ENCODE measurements around the gene SUPT16H.
A peak's percentile ranks its signal among the peaks of the same experiment; 100 is the strongest.
"Not testable (repeated sequence)": the region's sequence is repeated elsewhere in the genome, so short reads cannot be mapped to it uniquely, and the experiment has no call there.

Gene SUPT16H

GRCh38 chr14:21384494-21384851 is 654 bp upstream of the SUPT16H start:
- TF ChIP-seq CTCF (IDR thresholded peaks at IDR 0.05; ENCODE audit: extremely low read depth, missing control alignments): no peak
- peak; percentile 28 for DNase-seq (ENCODE audit: low spot score)

- TF ChIP-seq CTCF (IDR thresholded peaks at IDR 0.05; ENCODE audit: extremely low read depth, missing control alignments): no peak
- DNase-seq (ENCODE audit: low spot score): peak; percentile 28
These were observed 652 bp downstream of the SUPT16H start for GRCh38 chr14:21382886-21383847.

GRCh38 chr14:21382095-21382494 is 1.7 kb downstream of the SUPT16H start:
- no peak for TF ChIP-seq CTCF (IDR thresholded peaks at IDR 0.05; ENCODE audit: extremely low read depth, missing control alignments)
- DNase-seq (ENCODE audit: low spot score): no peak

- TF ChIP-seq CTCF (IDR thresholded peaks at IDR 0.05; ENCODE audit: extremely low read depth, missing control alignments): no peak
- no peak for DNase-seq (ENCODE audit: low spot score)
These were observed 4.5 kb downstream of the SUPT16H start for GRCh38 chr14:21379338-21379737.

- TF ChIP-seq CTCF (IDR thresholded peaks at IDR 0.05; ENCODE audit: extremely low read depth, missing control alignments): no peak
These were observed 9.8 kb downstream of the SUPT16H start for GRCh38 chr14:21373980-21374379.

GRCh38 chr14:21372814-21373213 is 11.0 kb downstream of the SUPT16H start:
- not testable (repeated sequence) for DNase-seq (ENCODE audit: low spot score)

More at GRCh38 chr14:21373980-21374379, 9.8 kb downstream of the SUPT16H start:
- no peak for DNase-seq (ENCODE audit: low spot score)

- DNase-seq (ENCODE audit: low spot score): no peak
These were observed 13.7 kb downstream of the SUPT16H start for GRCh38 chr14:21369949-21370679.

More at GRCh38 chr14:21369949-21370679, 13.7 kb downstream of the SUPT16H start:
- no peak for TF ChIP-seq CTCF (IDR thresholded peaks at IDR 0.05; ENCODE audit: extremely low read depth, missing control alignments)
